Stimulated activated CD8-positive, alpha-beta memory T cell treated with anti-CD3 and anti-CD28 coated beads, Interleukin-2, amount 100 ng/mL, for 1 hour (primary cell): Measurements from ENCODE around the gene F10.

Source experiments
- DNase-seq, 2 donors: peaks; one replicate each; pipeline ENCODE4 v3.0.0-alpha.2; 2020; ENCODE audit warnings: low read depth in 2 of 2

The F10 gene

GRCh38 chr13:113192902-113193301 lies 70.3 kb downstream of the F10 start:
- no peak for DNase-seq

DNA sequence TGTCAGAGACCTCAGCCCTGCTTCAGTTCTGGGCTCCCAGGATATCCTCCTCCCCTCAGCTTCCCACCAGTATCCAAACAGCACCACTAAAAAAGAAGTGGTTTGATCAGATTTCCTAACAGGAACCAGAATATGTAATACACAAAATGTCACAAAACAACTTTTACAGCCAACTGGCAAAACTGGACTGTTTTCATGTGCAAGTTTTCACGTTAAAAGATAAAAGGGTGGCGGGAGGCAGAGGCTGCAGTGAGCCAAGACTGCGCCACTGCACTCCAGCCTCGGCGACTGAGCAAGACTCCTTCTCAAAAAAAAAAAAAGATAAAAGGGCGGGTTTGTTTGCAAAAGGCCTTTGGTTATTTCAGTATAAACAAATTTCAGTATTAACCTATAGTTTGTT lies 72.8 kb downstream of the F10 start:
- no peak for DNase-seq

GRCh38 chr13:113196970-113197737 lies 74.6 kb downstream of the F10 start:
- no peak for DNase-seq
